Measurements from ENCODE around the gene NARF. TPM values are rescaled to one million over a fixed set of nuclear protein-coding genes. Genes with fewer than 3 reads are reported as not detected.

NARF gene
- polyA plus RNA-seq, 2 of the 4 experiments (the other 2 are of a cell fraction) = 51.2 to 89.6 TPM

- no peaks in the 10 kb centered on the region for H3K9me3 ChIP-seq
- CTCF ChIA-PET = interaction anchor here (1.2 to 1.5 kb wide), 2 partner anchors 10 to 76 kb away, joined by 4 read pairs; no protein-coding TSS in a partner anchor
- no peak for TF ChIP-seq JUN (IDR thresholded peaks at IDR 0.05)
- TF ChIP-seq CBX8 (IDR thresholded peaks at IDR 0.05) = no peak
- no peak for TF ChIP-seq MAX (IDR thresholded peaks at IDR 0.05)
- no peak for TF ChIP-seq SMC3 (IDR thresholded peaks at IDR 0.05)
- TF ChIP-seq ZC3H11A (IDR thresholded peaks at IDR 0.05) = no peak
- no peak for TF ChIP-seq ESRRA (IDR thresholded peaks at IDR 0.05; ENCODE audit: borderline replicate concordance, low read length)
- TF ChIP-seq ATOH8 (CRISPR knock-in tag; IDR thresholded peaks at IDR 0.05; ENCODE audit: low read depth) = no peak
- no peak for TF ChIP-seq NR3C1 (IDR thresholded peaks at IDR 0.05)
- TF ChIP-seq FOSL2 (IDR thresholded peaks at IDR 0.05) = no peak
- no peak for TF ChIP-seq FOSL2 (CRISPR knock-in tag; IDR thresholded peaks at IDR 0.05)
- no peak for TF ChIP-seq BCL3 (IDR thresholded peaks at IDR 0.05)
- TF ChIP-seq HMGXB4 (CRISPR knock-in tag; IDR thresholded peaks at IDR 0.05; ENCODE audit: borderline replicate concordance) = no peak
- no peak for TF ChIP-seq CBX2 (IDR thresholded peaks at IDR 0.05; ENCODE audit: borderline replicate concordance, low read depth)
- no peak for TF ChIP-seq HDAC2 (IDR thresholded peaks at IDR 0.05)
- H3K27ac ChIP-seq = no peak overlapping the region
- ATAC-seq (no peak), FAIRE-seq (no peak), DNase-seq (ENCODE audit: low read depth in 1 of 2, low spot score in 1 of 2) (no peak)
- H3K4me2 ChIP-seq = no peak overlapping the region
- POLR2A ChIA-PET = no interaction called here
- H3K4me1 ChIP-seq = no peaks in the 10 kb centered on the region
- H3K4me3 ChIP-seq = no peak overlapping the region
- WGBS (ENCODE audit: missing lambda C conversion rate) = 87% methylated on average over 3 of the region's 3 CpGs
Measured at GRCh38 chr17:82428546-82428945, 30.0 kb upstream of the NARF start.

GRCh38 chr17:82429824-82430223 is 28.7 kb upstream of the NARF start:
- ATAC-seq (0 out of 6 replicates have a peak, but pooled peaks of 1 of the 2 experiments have one; percentile 6), FAIRE-seq (no peak), DNase-seq (ENCODE audit: low read depth in 1 of 2, low spot score in 1 of 2) (no peak)
- H3K4me2 ChIP-seq = no peak overlapping the region
- no peak overlapping the region for H3K27ac ChIP-seq
- POLR2A ChIA-PET = no interaction called here
- H3K9me3 ChIP-seq = no peaks in the 10 kb centered on the region
- CTCF ChIA-PET = interaction anchor here (1.2 to 2.9 kb wide), 3 partner anchors 10 to 78 kb away, joined by 3 to 15 read pairs (median 3); no protein-coding TSS in a partner anchor
- no peak overlapping the region for H3K4me3 ChIP-seq
- 70% methylated on average over 7 of the region's 7 CpGs for WGBS (ENCODE audit: missing lambda C conversion rate)
- no peaks in the 10 kb centered on the region for H3K4me1 ChIP-seq
- TF ChIP-seq TFCP2L1 (CRISPR knock-in tag; IDR thresholded peaks at IDR 0.05) (no peak), KDM5A (IDR thresholded peaks at IDR 0.05) (no peak), FOSB (CRISPR knock-in tag; IDR thresholded peaks at IDR 0.05) (no peak), MAX (IDR thresholded peaks at IDR 0.05) (no peak), MAFK (IDR thresholded peaks at IDR 0.05; ENCODE audit: partially characterized antibody) (no peak), HOXA7 (CRISPR knock-in tag; IDR thresholded peaks at IDR 0.05) (no peak), NPAS2 (CRISPR knock-in tag; IDR thresholded peaks at IDR 0.05; ENCODE audit: borderline replicate concordance) (no peak), REST (IDR thresholded peaks at IDR 0.05) (no peak), BHLHE40 (IDR thresholded peaks at IDR 0.05; ENCODE audit: low read depth, low read length) (no peak)
